ENCODE results near the gene PWWP2A.
A peak's percentile ranks its signal among the peaks of the same experiment; 100 is the strongest.

Gene PWWP2A

DNA sequence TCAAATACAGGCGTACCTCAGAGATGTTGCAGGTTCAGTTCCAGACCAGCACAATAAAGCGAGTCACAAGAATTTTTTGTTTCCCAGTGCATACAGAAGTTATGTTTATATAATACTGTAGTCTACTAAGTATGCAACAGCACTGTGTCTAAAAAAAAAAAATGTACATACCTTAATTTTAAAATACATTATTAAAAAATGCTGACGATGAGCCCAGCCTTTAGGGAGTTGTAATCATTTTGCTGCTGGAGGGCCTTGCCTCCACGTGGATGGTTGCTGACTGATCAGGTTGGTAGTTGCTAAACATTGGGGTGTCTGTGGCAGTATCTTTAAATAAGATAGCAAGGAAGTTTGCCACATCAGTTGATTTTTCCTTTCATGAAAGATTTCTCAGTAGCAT lies 62.0 kb downstream of the PWWP2A start:
- H3K27ac ChIP-seq (ENCODE audit: low read depth in 2 of 2, low read length in 2 of 2) = no peak overlapping the region
- H3K9me3 ChIP-seq (ENCODE audit: control insufficient read depth in 2 of 2, low read length in 2 of 2) = no peaks in the 10 kb centered on the region
- H3K27me3 ChIP-seq (ENCODE audit: control insufficient read depth in 2 of 2, insufficient read depth in 2 of 2, low read length in 2 of 2) = no peaks in the 10 kb centered on the region
- no peak overlapping the region for H3K9ac ChIP-seq (ENCODE audit: low read depth in 1 of 2, low read length in 2 of 2)
- peaks cover 28 to 69% of the 10 kb centered on the region in 2 donors for H3K36me3 ChIP-seq (ENCODE audit: control insufficient read depth in 2 of 2, insufficient read depth in 2 of 2, low read length in 2 of 2)
- H3K4me1 ChIP-seq (ENCODE audit: control insufficient read depth in 2 of 2, insufficient read depth in 2 of 2, low read length in 2 of 2) = peaks cover 0 to 10% of the 10 kb centered on the region in 2 donors
- H3K4me3 ChIP-seq (ENCODE audit: low read length in 2 of 2) = no peak overlapping the region

DNA sequence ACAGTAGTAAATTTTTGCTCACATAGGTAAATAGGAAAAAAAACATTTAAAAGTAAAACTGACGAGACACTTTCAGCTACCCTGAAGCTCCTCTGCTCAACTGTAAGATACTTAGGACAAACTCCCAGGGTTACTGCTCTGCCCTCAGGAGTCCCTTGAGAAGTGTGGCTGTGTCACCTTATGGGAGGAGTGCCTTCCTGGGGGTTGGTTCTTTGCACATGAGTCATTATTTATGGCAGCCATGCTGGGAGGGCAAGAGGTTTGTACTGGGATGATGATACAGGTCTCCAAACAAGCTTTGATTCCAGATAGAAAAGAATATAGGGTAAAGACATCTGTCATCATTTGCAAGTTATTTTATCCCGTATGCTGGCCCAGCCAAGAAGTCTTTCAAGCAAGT lies 64.4 kb downstream of the PWWP2A start:
- no peak overlapping the region for H3K4me3 ChIP-seq (ENCODE audit: low read length in 2 of 2)
- H3K9ac ChIP-seq (ENCODE audit: low read depth in 1 of 2, low read length in 2 of 2) = no peak overlapping the region
- H3K4me1 ChIP-seq (ENCODE audit: control insufficient read depth in 2 of 2, insufficient read depth in 2 of 2, low read length in 2 of 2) = peaks cover 0 to 10% of the 10 kb centered on the region in 2 donors
- H3K27ac ChIP-seq (ENCODE audit: low read depth in 2 of 2, low read length in 2 of 2) = peak overlapping the region in 1 of 2 donors; percentile 50
- H3K36me3 ChIP-seq (ENCODE audit: control insufficient read depth in 2 of 2, insufficient read depth in 2 of 2, low read length in 2 of 2) = peaks cover 34 to 70% of the 10 kb centered on the region in 2 donors
- H3K9me3 ChIP-seq (ENCODE audit: control insufficient read depth in 2 of 2, low read length in 2 of 2) = no peaks in the 10 kb centered on the region
- H3K27me3 ChIP-seq (ENCODE audit: control insufficient read depth in 2 of 2, insufficient read depth in 2 of 2, low read length in 2 of 2) = no peaks in the 10 kb centered on the region

DNA sequence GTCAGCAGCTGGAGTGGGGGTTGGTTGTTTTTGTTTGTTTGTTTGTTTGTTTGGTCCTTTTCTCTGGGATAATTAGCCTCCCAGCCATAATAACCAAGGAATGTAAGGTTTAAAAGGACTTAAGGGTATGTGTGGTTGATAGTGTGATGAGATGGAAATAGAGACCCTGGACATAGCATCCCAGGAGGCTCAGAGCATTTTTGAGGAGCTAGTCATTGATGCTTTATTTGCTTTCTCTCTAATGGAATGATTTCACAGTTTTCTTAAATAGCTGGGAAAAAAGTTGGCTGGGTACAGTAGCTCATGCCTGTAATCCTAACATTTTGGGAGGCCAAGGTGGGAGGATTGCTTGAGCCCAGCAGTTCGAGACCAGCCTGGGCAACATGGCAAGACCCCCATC lies 65.2 kb downstream of the PWWP2A start:
- H3K27ac ChIP-seq (ENCODE audit: low read depth in 2 of 2, low read length in 2 of 2) = peak overlapping the region in 1 of 2 donors; percentile 50
- no peak overlapping the region for H3K9ac ChIP-seq (ENCODE audit: low read depth in 1 of 2, low read length in 2 of 2)
- H3K4me3 ChIP-seq (ENCODE audit: low read length in 2 of 2) = no peak overlapping the region
- H3K27me3 ChIP-seq (ENCODE audit: control insufficient read depth in 2 of 2, insufficient read depth in 2 of 2, low read length in 2 of 2) = no peaks in the 10 kb centered on the region
- peaks cover 31 to 77% of the 10 kb centered on the region in 2 donors for H3K36me3 ChIP-seq (ENCODE audit: control insufficient read depth in 2 of 2, insufficient read depth in 2 of 2, low read length in 2 of 2)
- no peaks in the 10 kb centered on the region for H3K9me3 ChIP-seq (ENCODE audit: control insufficient read depth in 2 of 2, low read length in 2 of 2)
- H3K4me1 ChIP-seq (ENCODE audit: control insufficient read depth in 2 of 2, insufficient read depth in 2 of 2, low read length in 2 of 2) = peaks cover 0 to 10% of the 10 kb centered on the region in 2 donors

GRCh38 chr5:160049099-160049498 lies 70.2 kb downstream of the PWWP2A start:
- no peaks in the 10 kb centered on the region for H3K9me3 ChIP-seq (ENCODE audit: control insufficient read depth in 2 of 2, low read length in 2 of 2)
- H3K4me1 ChIP-seq (ENCODE audit: control insufficient read depth in 2 of 2, insufficient read depth in 2 of 2, low read length in 2 of 2) = no peaks in the 10 kb centered on the region
- peak overlapping the region in 1 of 2 donors; percentile 11 for H3K27ac ChIP-seq (ENCODE audit: low read depth in 2 of 2, low read length in 2 of 2)
- peaks cover 28 to 51% of the 10 kb centered on the region in 2 donors for H3K36me3 ChIP-seq (ENCODE audit: control insufficient read depth in 2 of 2, insufficient read depth in 2 of 2, low read length in 2 of 2)
- H3K9ac ChIP-seq (ENCODE audit: low read depth in 1 of 2, low read length in 2 of 2) = no peak overlapping the region
- no peak overlapping the region for H3K4me3 ChIP-seq (ENCODE audit: low read length in 2 of 2)
- no peaks in the 10 kb centered on the region for H3K27me3 ChIP-seq (ENCODE audit: control insufficient read depth in 2 of 2, insufficient read depth in 2 of 2, low read length in 2 of 2)

DNA sequence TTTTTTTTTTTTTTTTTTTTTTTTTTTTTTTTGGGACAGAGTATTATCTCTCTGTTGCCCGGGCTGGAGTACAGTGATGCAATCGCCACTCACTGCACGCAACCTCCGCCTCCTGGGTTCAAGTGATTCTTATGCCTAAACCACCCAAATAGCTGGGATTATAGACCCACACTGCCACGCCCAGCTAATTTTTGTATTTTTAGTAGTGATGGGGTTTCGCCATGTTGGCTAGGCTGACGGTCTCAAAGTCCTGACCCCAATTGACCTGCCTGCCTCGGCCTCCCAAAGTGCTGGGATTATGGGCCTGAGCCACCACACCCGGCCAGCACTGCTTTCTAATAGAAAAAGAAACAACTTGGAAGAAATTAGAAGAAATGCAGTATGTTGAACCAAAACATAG lies 71.1 kb downstream of the PWWP2A start:
- H3K9me3 ChIP-seq (ENCODE audit: control insufficient read depth in 2 of 2, low read length in 2 of 2) = no peaks in the 10 kb centered on the region
- H3K27me3 ChIP-seq (ENCODE audit: control insufficient read depth in 2 of 2, insufficient read depth in 2 of 2, low read length in 2 of 2) = no peaks in the 10 kb centered on the region
- H3K4me1 ChIP-seq (ENCODE audit: control insufficient read depth in 2 of 2, insufficient read depth in 2 of 2, low read length in 2 of 2) = no peaks in the 10 kb centered on the region
- H3K4me3 ChIP-seq (ENCODE audit: low read length in 2 of 2) = no peak overlapping the region
- no peak overlapping the region for H3K27ac ChIP-seq (ENCODE audit: low read depth in 2 of 2, low read length in 2 of 2)
- peaks cover 27 to 49% of the 10 kb centered on the region in 2 donors for H3K36me3 ChIP-seq (ENCODE audit: control insufficient read depth in 2 of 2, insufficient read depth in 2 of 2, low read length in 2 of 2)
- no peak overlapping the region for H3K9ac ChIP-seq (ENCODE audit: low read depth in 1 of 2, low read length in 2 of 2)

DNA sequence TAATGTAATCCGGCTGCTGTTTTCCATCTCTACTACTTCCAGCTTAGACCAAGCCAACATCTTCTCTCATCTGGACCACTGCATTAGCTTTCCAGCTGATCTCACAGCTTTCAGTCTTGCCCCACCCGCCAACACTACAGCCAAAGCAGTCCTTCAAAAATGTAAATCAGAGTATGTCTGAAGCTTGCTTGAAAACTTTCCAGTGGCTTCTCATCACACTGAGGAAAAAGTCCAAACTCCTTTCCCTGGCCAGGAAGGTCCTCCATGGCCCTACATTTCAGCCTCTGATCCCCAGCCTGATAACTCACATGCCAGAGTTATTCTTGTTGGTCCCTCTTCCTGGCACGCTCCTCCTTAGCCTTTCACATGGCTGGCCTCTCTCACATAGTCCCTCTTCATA lies 71.8 kb downstream of the PWWP2A start:
- Histone ChIP-seq H3K27ac (ENCODE audit: low read depth in 2 of 2, low read length in 2 of 2) (peak overlapping the region in 1 of 2 donors; percentile 6), H3K4me3 (ENCODE audit: low read length in 2 of 2) (no peak overlapping the region), H3K27me3 (ENCODE audit: control insufficient read depth in 2 of 2, insufficient read depth in 2 of 2, low read length in 2 of 2) (no peaks in the 10 kb centered on the region), H3K4me1 (ENCODE audit: control insufficient read depth in 2 of 2, insufficient read depth in 2 of 2, low read length in 2 of 2) (no peaks in the 10 kb centered on the region), H3K9ac (ENCODE audit: low read depth in 1 of 2, low read length in 2 of 2) (no peak overlapping the region), H3K9me3 (ENCODE audit: control insufficient read depth in 2 of 2, low read length in 2 of 2) (no peaks in the 10 kb centered on the region), H3K36me3 (ENCODE audit: control insufficient read depth in 2 of 2, insufficient read depth in 2 of 2, low read length in 2 of 2) (peaks cover 22 to 42% of the 10 kb centered on the region in 2 donors)

DNA sequence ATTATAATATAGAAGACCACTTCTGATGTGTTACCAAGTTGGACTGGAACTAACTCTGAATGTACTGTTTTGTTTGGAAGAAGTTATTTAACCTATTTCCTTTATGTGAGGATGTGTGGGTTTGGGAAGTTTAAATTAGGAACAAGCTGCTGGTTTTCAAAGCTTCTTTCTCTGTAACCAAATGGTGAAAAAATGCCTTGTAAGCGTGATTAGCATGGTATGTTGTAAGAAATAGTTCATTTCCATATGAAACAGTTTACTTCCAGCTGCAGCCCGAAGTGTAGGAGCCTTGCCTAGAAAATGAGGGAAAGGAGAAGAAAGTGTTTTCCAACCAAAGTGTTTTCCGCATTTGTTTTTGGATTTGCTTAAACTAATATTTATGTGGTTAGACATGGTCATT lies 74.3 kb downstream of the PWWP2A start:
- Histone ChIP-seq H3K27me3 (ENCODE audit: control insufficient read depth in 2 of 2, insufficient read depth in 2 of 2, low read length in 2 of 2) (no peaks in the 10 kb centered on the region), H3K4me3 (ENCODE audit: low read length in 2 of 2) (no peak overlapping the region), H3K27ac (ENCODE audit: low read depth in 2 of 2, low read length in 2 of 2) (no peak overlapping the region), H3K4me1 (ENCODE audit: control insufficient read depth in 2 of 2, insufficient read depth in 2 of 2, low read length in 2 of 2) (peaks cover 0 to 4% of the 10 kb centered on the region in 2 donors), H3K9me3 (ENCODE audit: control insufficient read depth in 2 of 2, low read length in 2 of 2) (no peaks in the 10 kb centered on the region), H3K36me3 (ENCODE audit: control insufficient read depth in 2 of 2, insufficient read depth in 2 of 2, low read length in 2 of 2) (peaks cover 12 to 28% of the 10 kb centered on the region in 2 donors), H3K9ac (ENCODE audit: low read depth in 1 of 2, low read length in 2 of 2) (no peak overlapping the region)

- no peaks in the 10 kb centered on the region for H3K9me3 ChIP-seq (ENCODE audit: control insufficient read depth in 2 of 2, low read length in 2 of 2)
- no peak overlapping the region for H3K9ac ChIP-seq (ENCODE audit: low read depth in 1 of 2, low read length in 2 of 2)
- H3K4me3 ChIP-seq (ENCODE audit: low read length in 2 of 2) = no peak overlapping the region
- peaks cover 0 to 7% of the 10 kb centered on the region in 2 donors for H3K4me1 ChIP-seq (ENCODE audit: control insufficient read depth in 2 of 2, insufficient read depth in 2 of 2, low read length in 2 of 2)
- no peak overlapping the region for H3K27ac ChIP-seq (ENCODE audit: low read depth in 2 of 2, low read length in 2 of 2)
- H3K36me3 ChIP-seq (ENCODE audit: control insufficient read depth in 2 of 2, insufficient read depth in 2 of 2, low read length in 2 of 2) = peaks cover 12 to 23% of the 10 kb centered on the region in 2 donors
- H3K27me3 ChIP-seq (ENCODE audit: control insufficient read depth in 2 of 2, insufficient read depth in 2 of 2, low read length in 2 of 2) = no peaks in the 10 kb centered on the region
Measured at GRCh38 chr5:160044391-160044804, 74.9 kb downstream of the PWWP2A start.

- H3K4me1 ChIP-seq (ENCODE audit: control insufficient read depth in 2 of 2, insufficient read depth in 2 of 2, low read length in 2 of 2) = peaks cover 0 to 7% of the 10 kb centered on the region in 2 donors
- H3K4me3 ChIP-seq (ENCODE audit: low read length in 2 of 2) = no peak overlapping the region
- H3K9ac ChIP-seq (ENCODE audit: low read depth in 1 of 2, low read length in 2 of 2) = no peak overlapping the region
- H3K27ac ChIP-seq (ENCODE audit: low read depth in 2 of 2, low read length in 2 of 2) = no peak overlapping the region
- no peaks in the 10 kb centered on the region for H3K27me3 ChIP-seq (ENCODE audit: control insufficient read depth in 2 of 2, insufficient read depth in 2 of 2, low read length in 2 of 2)
- no peaks in the 10 kb centered on the region for H3K9me3 ChIP-seq (ENCODE audit: control insufficient read depth in 2 of 2, low read length in 2 of 2)
- H3K36me3 ChIP-seq (ENCODE audit: control insufficient read depth in 2 of 2, insufficient read depth in 2 of 2, low read length in 2 of 2) = peaks cover 18 to 26% of the 10 kb centered on the region in 2 donors
Measured at GRCh38 chr5:160042671-160043070, 76.6 kb downstream of the PWWP2A start.

Measured in mucosa of rectum (tissue), 2 donors.